ENCODE measurements around the gene BCAS3. TPM values are rescaled to one million over a fixed set of nuclear protein-coding genes. Genes with fewer than 3 reads are reported as not detected.

Gene BCAS3
- total RNA-seq, 1 experiment from 2014 or later = 12.2 TPM

GRCh38 chr17:61335105-61335844 lies 657.6 kb downstream of the BCAS3 start:
- Histone ChIP-seq H3K27me3 (peaks cover under 1% of the 10 kb centered on the region; the same call in 1 of the 2 replicates), H3K9me3 (no peaks in the 10 kb centered on the region), H3K4me3 (no peak overlapping the region), H3K36me3 (no peaks in the 10 kb centered on the region)
- peak; percentile 49 for DNase-seq

GRCh38 chr17:61335845-61336655 lies 658.4 kb downstream of the BCAS3 start:
- Histone ChIP-seq H3K9me3 (no peaks in the 10 kb centered on the region), H3K36me3 (no peaks in the 10 kb centered on the region), H3K4me3 (no peak overlapping the region), H3K27me3 (peaks cover 8% of the 10 kb centered on the region; the same call in 1 of the 2 replicates)
- peak; percentile 55 for DNase-seq

- Histone ChIP-seq H3K36me3 (no peaks in the 10 kb centered on the region), H3K27me3 (peaks cover 8% of the 10 kb centered on the region; the same call in 1 of the 2 replicates), H3K9me3 (no peaks in the 10 kb centered on the region), H3K4me3 (no peak overlapping the region)
- DNase-seq = peak; percentile 70
Measured at GRCh38 chr17:61337290-61337689, 659.6 kb downstream of the BCAS3 start.

GRCh38 chr17:61338000-61338798 lies 660.5 kb downstream of the BCAS3 start:
- no peak overlapping the region for H3K4me3 ChIP-seq
- no peaks in the 10 kb centered on the region for H3K9me3 ChIP-seq
- peak; percentile 86 for DNase-seq
- H3K36me3 ChIP-seq = no peaks in the 10 kb centered on the region
- H3K27me3 ChIP-seq = peaks cover 8% of the 10 kb centered on the region; the same call in 1 of the 2 replicates

GRCh38 chr17:61338874-61339478 lies 661.3 kb downstream of the BCAS3 start:
- DNase-seq = no peak
- H3K36me3 ChIP-seq = no peaks in the 10 kb centered on the region
- H3K27me3 ChIP-seq = peaks cover 8% of the 10 kb centered on the region; the same call in 1 of the 2 replicates
- no peak overlapping the region for H3K4me3 ChIP-seq
- no peaks in the 10 kb centered on the region for H3K9me3 ChIP-seq

GRCh38 chr17:61340431-61341209 lies 663.0 kb downstream of the BCAS3 start:
- Histone ChIP-seq H3K36me3 (no peaks in the 10 kb centered on the region), H3K27me3 (peaks cover 8% of the 10 kb centered on the region; the same call in 1 of the 2 replicates), H3K9me3 (no peaks in the 10 kb centered on the region), H3K4me3 (no peak overlapping the region)
- no peak for DNase-seq

GRCh38 chr17:61343576-61343975 lies 665.9 kb downstream of the BCAS3 start:
- Histone ChIP-seq H3K9me3 (no peaks in the 10 kb centered on the region), H3K36me3 (no peaks in the 10 kb centered on the region), H3K4me3 (no peak overlapping the region), H3K27me3 (peaks cover 8% of the 10 kb centered on the region; the same call in 1 of the 2 replicates)
- no peak for DNase-seq

GRCh38 chr17:61345061-61345460 lies 667.4 kb downstream of the BCAS3 start:
- Histone ChIP-seq H3K36me3 (no peaks in the 10 kb centered on the region), H3K4me3 (no peak overlapping the region), H3K27me3 (peaks cover 8% of the 10 kb centered on the region; the same call in 1 of the 2 replicates), H3K9me3 (no peaks in the 10 kb centered on the region)
- DNase-seq = no peak

GRCh38 chr17:61345825-61346666 lies 668.4 kb downstream of the BCAS3 start:
- DNase-seq = no peak
- H3K27me3 ChIP-seq = no peaks in the 10 kb centered on the region
- H3K9me3 ChIP-seq = no peaks in the 10 kb centered on the region
- H3K36me3 ChIP-seq = no peaks in the 10 kb centered on the region
- no peak overlapping the region for H3K4me3 ChIP-seq

GRCh38 chr17:61349350-61349749 lies 671.7 kb downstream of the BCAS3 start:
- H3K4me3 ChIP-seq = no peak overlapping the region
- H3K9me3 ChIP-seq = no peaks in the 10 kb centered on the region
- no peaks in the 10 kb centered on the region for H3K36me3 ChIP-seq
- H3K27me3 ChIP-seq = no peaks in the 10 kb centered on the region
- no peak for DNase-seq

- Histone ChIP-seq H3K27me3 (no peaks in the 10 kb centered on the region), H3K9me3 (no peaks in the 10 kb centered on the region), H3K4me3 (no peak overlapping the region), H3K36me3 (no peaks in the 10 kb centered on the region)
- DNase-seq = no peak
Measured at GRCh38 chr17:61351745-61352407, 674.2 kb downstream of the BCAS3 start.

GRCh38 chr17:61352408-61352770 lies 674.7 kb downstream of the BCAS3 start:
- no peak for DNase-seq
- H3K27me3 ChIP-seq = no peaks in the 10 kb centered on the region
- no peaks in the 10 kb centered on the region for H3K9me3 ChIP-seq
- H3K36me3 ChIP-seq = no peaks in the 10 kb centered on the region
- H3K4me3 ChIP-seq = no peak overlapping the region

GRCh38 chr17:61352781-61353491 lies 675.3 kb downstream of the BCAS3 start:
- Histone ChIP-seq H3K27me3 (no peaks in the 10 kb centered on the region), H3K9me3 (no peaks in the 10 kb centered on the region), H3K36me3 (no peaks in the 10 kb centered on the region), H3K4me3 (no peak overlapping the region)
- DNase-seq = no peak

GRCh38 chr17:61353615-61354014 lies 676.0 kb downstream of the BCAS3 start:
- no peak overlapping the region for H3K4me3 ChIP-seq
- no peaks in the 10 kb centered on the region for H3K36me3 ChIP-seq
- no peaks in the 10 kb centered on the region for H3K9me3 ChIP-seq
- DNase-seq = no peak
- no peaks in the 10 kb centered on the region for H3K27me3 ChIP-seq

All from MG63 (cell line).